Muscle layer of colon (tissue), 2 donors: ENCODE measurements around the gene SLC26A6.
A peak's percentile ranks its signal among the peaks of the same experiment; 100 is the strongest.

ENCODE experiments used
- H3K27ac ChIP-seq: one replicate; pipeline ENCODE4 v1.7.0; 2013; ENCODE audit warnings: low read depth, mild to moderate bottlenecking, low read length, moderate library complexity
- H3K27me3 ChIP-seq, 2 donors: one replicate each; pipeline ENCODE4 v1.7.0; 2013; ENCODE audit warnings: low read length in 2 of 2, mild to moderate bottlenecking in 2 of 2; ENCODE audit not compliant: insufficient read depth in 2 of 2, control insufficient read depth in 1 of 2
- H3K36me3 ChIP-seq: one replicate; pipeline ENCODE4 v1.7.0; 2013; ENCODE audit warnings: mild to moderate bottlenecking, low read length; ENCODE audit not compliant: insufficient read depth
- H3K4me1 ChIP-seq: one replicate; pipeline ENCODE4 v1.7.0; 2013; ENCODE audit warnings: mild to moderate bottlenecking, low read length; ENCODE audit not compliant: insufficient read depth
- H3K4me3 ChIP-seq, 2 donors: one replicate each; pipeline ENCODE4 v1.7.0; 2013; ENCODE audit warnings: low read length in 2 of 2, low read depth in 1 of 2, mild to moderate bottlenecking in 1 of 2, moderate library complexity in 1 of 2
- H3K9ac ChIP-seq: one replicate; pipeline ENCODE4 v1.7.0; 2013; ENCODE audit warnings: low read length
- H3K9me3 ChIP-seq: one replicate; pipeline ENCODE4 v1.7.0; 2013; ENCODE audit warnings: mild to moderate bottlenecking, low read length
- donor health status: abdominal sarcoma.
- donor health status: Adenocarcinoma of cecum.

The SLC26A6 gene

GRCh38 chr3:48635222-48636021, at the start of gene SLC26A6:
TSS of gene SLC26A6 (minus strand) at chr3:48635461. CDS start at chr3:48635393, 68 bp downstream.
- Histone ChIP-seq H3K4me3 (peak within 1 kb of the TSS; percentile 84 to 96), H3K27ac (peak within 1 kb of the TSS; percentile 74), H3K9me3 (no peaks in the 10 kb centered on the region), H3K4me1 (peaks cover 18% of the 10 kb centered on the region), H3K9ac (peak within 1 kb of the TSS; percentile 41), H3K36me3 (peaks cover 21% of the 10 kb centered on the region), H3K27me3 (no peaks in the 10 kb centered on the region)

- Histone ChIP-seq H3K4me3 (peak overlapping the region; percentile 32 to 89), H3K36me3 (peaks cover 46% of the 10 kb centered on the region), H3K9me3 (no peaks in the 10 kb centered on the region), H3K27ac (no peak overlapping the region), H3K4me1 (peaks cover 33% of the 10 kb centered on the region), H3K9ac (peak overlapping the region; percentile 39), H3K27me3 (no peaks in the 10 kb centered on the region)
Observed at GRCh38 chr3:48684480-48685143, 49.4 kb upstream of the SLC26A6 start.

- Histone ChIP-seq H3K27ac (no peak overlapping the region), H3K36me3 (peaks cover 40% of the 10 kb centered on the region)
Observed at GRCh38 chr3:48684054-48684349, 48.7 kb upstream of the SLC26A6 start.

GRCh38 chr3:48682786-48683185, 47.5 kb upstream of the SLC26A6 start:
- no peaks in the 10 kb centered on the region for H3K27me3 ChIP-seq
- no peaks in the 10 kb centered on the region for H3K9me3 ChIP-seq
- H3K27ac ChIP-seq, result no peak overlapping the region
- peaks cover 30% of the 10 kb centered on the region for H3K36me3 ChIP-seq
- no peak overlapping the region for H3K4me3 ChIP-seq
- no peak overlapping the region for H3K9ac ChIP-seq
- H3K4me1 ChIP-seq, result peaks cover 33% of the 10 kb centered on the region

More at GRCh38 chr3:48684054-48684349, 48.7 kb upstream of the SLC26A6 start:
- Histone ChIP-seq H3K9me3 (no peaks in the 10 kb centered on the region), H3K27me3 (no peaks in the 10 kb centered on the region), H3K9ac (peak overlapping the region; percentile 39), H3K4me3 (peak overlapping the region; percentile 32 to 89), H3K4me1 (peaks cover 33% of the 10 kb centered on the region)

- no peaks in the 10 kb centered on the region for H3K9me3 ChIP-seq
- no peak overlapping the region for H3K27ac ChIP-seq
- no peaks in the 10 kb centered on the region for H3K27me3 ChIP-seq
- peaks cover 25% of the 10 kb centered on the region for H3K36me3 ChIP-seq
- H3K9ac ChIP-seq, result no peak overlapping the region
- peaks cover 30% of the 10 kb centered on the region for H3K4me1 ChIP-seq
- H3K4me3 ChIP-seq, result no peak overlapping the region
Observed at GRCh38 chr3:48681974-48682610, 46.8 kb upstream of the SLC26A6 start.

GRCh38 chr3:48681541-48681880, 46.2 kb upstream of the SLC26A6 start:
- no peak overlapping the region for H3K27ac ChIP-seq
- H3K36me3 ChIP-seq, result peaks cover 24% of the 10 kb centered on the region

GRCh38 chr3:48680811-48681540, 45.7 kb upstream of the SLC26A6 start:
- no peak overlapping the region for H3K9ac ChIP-seq
- no peaks in the 10 kb centered on the region for H3K27me3 ChIP-seq
- peaks cover 24% of the 10 kb centered on the region for H3K36me3 ChIP-seq
- peaks cover 20% of the 10 kb centered on the region for H3K4me1 ChIP-seq
- no peak overlapping the region for H3K27ac ChIP-seq
- H3K9me3 ChIP-seq, result no peaks in the 10 kb centered on the region
- no peak overlapping the region for H3K4me3 ChIP-seq

More at GRCh38 chr3:48681541-48681880, 46.2 kb upstream of the SLC26A6 start:
- no peak overlapping the region for H3K9ac ChIP-seq
- H3K4me3 ChIP-seq, result no peak overlapping the region
- H3K9me3 ChIP-seq, result no peaks in the 10 kb centered on the region
- no peaks in the 10 kb centered on the region for H3K27me3 ChIP-seq
- peaks cover 25% of the 10 kb centered on the region for H3K4me1 ChIP-seq

GRCh38 chr3:48679411-48680391, 44.4 kb upstream of the SLC26A6 start:
- H3K9ac ChIP-seq, result no peak overlapping the region
- peaks cover 17% of the 10 kb centered on the region for H3K4me1 ChIP-seq
- H3K4me3 ChIP-seq, result no peak overlapping the region
- peaks cover 24% of the 10 kb centered on the region for H3K36me3 ChIP-seq
- H3K27ac ChIP-seq, result no peak overlapping the region
- no peaks in the 10 kb centered on the region for H3K27me3 ChIP-seq
- no peaks in the 10 kb centered on the region for H3K9me3 ChIP-seq

GRCh38 chr3:48678566-48679380, 43.5 kb upstream of the SLC26A6 start:
- Histone ChIP-seq H3K27me3 (no peaks in the 10 kb centered on the region), H3K36me3 (peaks cover 24% of the 10 kb centered on the region), H3K4me1 (peaks cover 8% of the 10 kb centered on the region), H3K27ac (no peak overlapping the region), H3K4me3 (no peak overlapping the region), H3K9me3 (no peaks in the 10 kb centered on the region), H3K9ac (no peak overlapping the region)

GRCh38 chr3:48678056-48678455, 42.8 kb upstream of the SLC26A6 start:
- peaks cover 24% of the 10 kb centered on the region for H3K36me3 ChIP-seq
- no peak overlapping the region for H3K27ac ChIP-seq
- H3K9ac ChIP-seq, result no peak overlapping the region
- no peaks in the 10 kb centered on the region for H3K27me3 ChIP-seq
- H3K4me1 ChIP-seq, result peaks cover under 1% of the 10 kb centered on the region
- H3K9me3 ChIP-seq, result no peaks in the 10 kb centered on the region
- no peak overlapping the region for H3K4me3 ChIP-seq
